H1 (cell line): ENCODE results near the gene AATK. TPM values are rescaled to one million over a fixed set of nuclear protein-coding genes. Genes with fewer than 3 reads are reported as not detected.

ENCODE experiments used
- CTCF ChIA-PET: fragments of 300-600 bp; sonication (Branson Sonifier 250); formaldehyde crosslinking; loops from one replicate; lab custom pipeline; 2021; ENCODE audit not compliant: partially characterized antibody; lab: Charles Lee
- POLR2A ChIA-PET: fragments of 300-600 bp; sonication (Branson Sonifier 250); formaldehyde crosslinking; loops from one replicate; lab custom pipeline; 2021; ENCODE audit warnings: inconsistent platforms; ENCODE audit not compliant: partially characterized antibody; lab: Charles Lee
- DNase-seq, 2 experiments: peaks; one replicate each; pipeline versions ENCODE4 v3.0.0 to v3.0.0-alpha.2; 2010 to 2022; ENCODE audit warnings: low spot score in 2 of 2, low read depth in 1 of 2, mixed read lengths in 1 of 2
- FAIRE-seq: peaks from 2 replicates; lab custom pipeline; 2011; peaks lifted over from hg19 to GRCh38; lab: Jason Lieb, UNC
- H2AFZ ChIP-seq: 2 replicates; pipeline ENCODE4 v1.8.1; 2012; ENCODE audit warnings: low read length, inconsistent platforms
- H2AK5ac ChIP-seq: 2 replicates; pipeline ENCODE4 v1.6.1; 2013; ENCODE audit warnings: low read depth, low read length
- H2BK120ac ChIP-seq: replicated peaks from 2 replicates; pipeline ENCODE3; 2013; ENCODE audit warnings: low read depth, low read length, inconsistent platforms
- H2BK12ac ChIP-seq: 2 replicates; pipeline ENCODE4 v1.6.1; 2013; ENCODE audit warnings: low read depth, low read length
- H2BK15ac ChIP-seq: 2 replicates; pipeline ENCODE4 v1.6.1; 2013; ENCODE audit warnings: low read length
- H2BK20ac ChIP-seq: 2 replicates; pipeline ENCODE4 v1.6.1; 2013; ENCODE audit warnings: low read length
- H2BK5ac ChIP-seq: 2 replicates; pipeline ENCODE4 v1.6.1; 2013; ENCODE audit warnings: low read depth, low read length
- H3K14ac ChIP-seq: 2 replicates; pipeline ENCODE4 v1.6.1; 2013; ENCODE audit warnings: inconsistent platforms; ENCODE audit not compliant: insufficient read length
- H3K18ac ChIP-seq: 2 replicates; pipeline ENCODE4 v1.6.1; 2013; ENCODE audit warnings: low read length; ENCODE audit errors: extremely low read depth
- H3K23ac ChIP-seq: 2 replicates; pipeline ENCODE4 v1.6.1; 2013; ENCODE audit warnings: inconsistent platforms; ENCODE audit not compliant: insufficient read length
- H3K23me2 ChIP-seq: 2 replicates; pipeline ENCODE4 v1.6.1; 2013; ENCODE audit warnings: low read depth, low read length
- H3K27ac ChIP-seq: 2 replicates; pipeline ENCODE4 v1.6.1; 2011; ENCODE audit warnings: low read depth, low read length, inconsistent platforms
- H3K27me3 ChIP-seq, 4 experiments: replicated peaks in 1 of 4; 1 replicate in 1 of 4; 2 replicates in 3 of 4; pipeline versions ENCODE4 v1.6.1 to v1.8.1; 2011 to 2013; ENCODE audit warnings: low read length in 3 of 4, mild to moderate bottlenecking in 3 of 4, inconsistent platforms in 2 of 4, mixed read lengths in 2 of 4, moderate library complexity in 1 of 4; ENCODE audit not compliant: control insufficient read depth in 3 of 4, insufficient read depth in 3 of 4; ENCODE audit errors: extremely low read depth in 1 of 4
- H3K36me3 ChIP-seq, 4 experiments: 2 replicates each; pipeline versions ENCODE4 v1.6.1 to v1.8.1; 2011 to 2013; ENCODE audit warnings: mild to moderate bottlenecking in 4 of 4, low read length in 3 of 4, moderate library complexity in 2 of 4, control low read depth in 1 of 4, inconsistent platforms in 1 of 4; ENCODE audit not compliant: insufficient read depth in 4 of 4, control insufficient read depth in 2 of 4
- H3K4ac ChIP-seq: replicated peaks from 2 replicates; pipeline ENCODE3; 2013; ENCODE audit warnings: low read length, low read depth, mixed read lengths, inconsistent platforms; ENCODE audit not compliant: insufficient read length
- H3K4me1 ChIP-seq, 4 experiments: replicated peaks in 1 of 4; 1 replicate in 1 of 4; 2 replicates in 3 of 4; pipeline versions ENCODE4 v1.6.1 to v1.8.1; 2011 to 2013; ENCODE audit warnings: low read length in 3 of 4, inconsistent platforms in 2 of 4, mixed read lengths in 1 of 4; ENCODE audit not compliant: insufficient read depth in 4 of 4, control insufficient read depth in 3 of 4
- H3K4me2 ChIP-seq, 2 experiments: 2 replicates each; pipeline versions ENCODE4 v1.6.1 to v1.8.1; 2011 to 2013; ENCODE audit warnings: low read depth in 2 of 2, low read length in 2 of 2, control low read depth in 1 of 2, inconsistent platforms in 1 of 2, mild to moderate bottlenecking in 1 of 2; ENCODE audit not compliant: insufficient read depth in 1 of 2
- H3K4me3 ChIP-seq, 4 experiments: fragments of 200-600, 300-600 bp in 1 of 4; sonication (generic), shearing (Covaris generic), sonication (Bioruptor Twin) in 1 of 4; 2 replicates each; pipeline versions ENCODE4 v1.5.1 to v1.8.1; 2011 to 2016; ENCODE audit warnings: low read length in 4 of 4, low read depth in 3 of 4, control low read depth in 2 of 4, inconsistent platforms in 2 of 4, mild to moderate bottlenecking in 2 of 4, mixed read lengths in 1 of 4, moderate library complexity in 1 of 4; ENCODE audit not compliant: insufficient read depth in 2 of 4; ENCODE audit errors: extremely low read depth in 1 of 4
- H3K56ac ChIP-seq: replicated peaks from 2 replicates; pipeline ENCODE3; 2013; ENCODE audit warnings: low read depth, mild to moderate bottlenecking, mixed read lengths, low read length, inconsistent platforms; ENCODE audit not compliant: insufficient read length
- H3K79me1 ChIP-seq: 2 replicates; pipeline ENCODE4 v1.6.1; 2013; ENCODE audit warnings: low read depth, low read length, control low read depth
- H3K79me2 ChIP-seq, 2 experiments: 2 replicates each; pipeline versions ENCODE4 v1.6.1 to v1.8.1; 2012 to 2013; ENCODE audit warnings: low read length in 2 of 2, mild to moderate bottlenecking in 2 of 2, inconsistent platforms in 1 of 2; ENCODE audit not compliant: insufficient read depth in 2 of 2, control insufficient read depth in 1 of 2
- H3K9ac ChIP-seq, 4 experiments: replicated peaks in 1 of 4; 1 replicate in 1 of 4; 2 replicates in 3 of 4; pipeline versions ENCODE4 v1.6.1 to v1.8.1; 2011 to 2013; ENCODE audit warnings: low read depth in 3 of 4, low read length in 3 of 4, control low read depth in 2 of 4, mild to moderate bottlenecking in 2 of 4, moderate library complexity in 2 of 4, inconsistent platforms in 1 of 4; ENCODE audit errors: extremely low read depth in 1 of 4
- H3K9me3 ChIP-seq, 2 experiments: 2 replicates each; pipeline versions ENCODE4 v1.6.1 to v1.8.1; 2012 to 2013; ENCODE audit warnings: mild to moderate bottlenecking in 2 of 2, moderate library complexity in 2 of 2, control low read depth in 1 of 2, inconsistent platforms in 1 of 2, low read depth in 1 of 2, low read length in 1 of 2, mixed read lengths in 1 of 2; ENCODE audit not compliant: insufficient read depth in 2 of 2
- H4K20me1 ChIP-seq, 2 experiments: replicated peaks in 1 of 2; 2 replicates each; pipeline versions ENCODE3 to v1.8.1; 2011 to 2013; ENCODE audit warnings: inconsistent platforms in 2 of 2, low read length in 2 of 2, mild to moderate bottlenecking in 1 of 2; ENCODE audit not compliant: insufficient read depth in 2 of 2, control insufficient read depth in 1 of 2
- H4K5ac ChIP-seq: 2 replicates; pipeline ENCODE4 v1.6.1; 2013; ENCODE audit warnings: low read length, low read depth, mixed read lengths, inconsistent platforms; ENCODE audit not compliant: insufficient read length
- H4K8ac ChIP-seq: 2 replicates; pipeline ENCODE4 v1.8.0; 2013; ENCODE audit warnings: mild to moderate bottlenecking, moderate library complexity, low read length, inconsistent platforms; ENCODE audit not compliant: insufficient read depth; ENCODE audit errors: extremely low read depth
- H4K91ac ChIP-seq: replicated peaks from 2 replicates; pipeline ENCODE3; 2013; ENCODE audit warnings: low read length, mixed read lengths, inconsistent platforms; ENCODE audit not compliant: insufficient read length
- CHD1 ChIP-seq: IDR thresholded peaks from 2 replicates; pipeline ENCODE4 v1.6.1; 2012; ENCODE audit warnings: low read depth, low read length, improper control_type of control experiment
- EP300 ChIP-seq, 2 experiments: IDR thresholded peaks; 1 replicate in 1 of 2; 2 replicates in 1 of 2; pipeline ENCODE4 v1.6.1; 2011 to 2012; ENCODE audit warnings: low read depth in 2 of 2, low read length in 2 of 2, mild to moderate bottlenecking in 2 of 2, borderline replicate concordance in 1 of 2, inconsistent platforms in 1 of 2, moderate library complexity in 1 of 2
- NRF1 ChIP-seq: IDR thresholded peaks from 2 replicates; pipeline ENCODE4 v1.6.1; 2011; ENCODE audit warnings: mild to moderate bottlenecking, low read depth, low read length, improper control_type of control experiment
- POLR2AphosphoS5 ChIP-seq: IDR thresholded peaks from 2 replicates; pipeline ENCODE4 v1.6.1; 2011; ENCODE audit warnings: low read depth, low read length
- WGBS, 2 experiments: shearing (Covaris generic) in 1 of 2; methylation state at CpG; one replicate each; pipeline versions ENCODE4 v1.1.6 to v1.1.7; 2013 to 2015; ENCODE audit warnings: low lambda C conversion rate in 2 of 2, mixed read lengths in 2 of 2, inconsistent platforms in 1 of 2, low coverage in 1 of 2, missing lambda C conversion rate in 1 of 2; ENCODE audit not compliant: insufficient replicate concordance in 2 of 2, insufficient coverage in 1 of 2, insufficient read length in 1 of 2; ENCODE audit errors: extremely low coverage in 1 of 2, missing lambda C conversion rate in 1 of 2; 5-methylcytosine and 5-hydroxymethylcytosine counted together
- polyA plus RNA-seq, 7 experiments: library from polyadenylated mRNA; depleted of rRNA in 3 of 7; stranded (reverse) in 5 of 7; unstranded in 2 of 7; fragments of >200 nt in 5 of 7; fragments of 200-250 nt in 2 of 7; gene quantifications; 1 replicate in 5 of 7; 2 replicates in 1 of 7; 4 replicates in 1 of 7; pipeline versions ENCODE4 v1.2.1 to v1.2.3, GENCODE V29; 2011 to 2013; ENCODE audit warnings: missing spikeins in 2 of 7, mixed read lengths in 2 of 7
- total RNA-seq: library from RNA; stranded (reverse); fragmentation: NEBNext Ultra II Directional; extraction: Animal tissue kit (Norgen Biotek cat#: 25700); gene quantifications from 2 replicates; pipeline ENCODE4 v1.2.1, GENCODE V29; 2021
- TF ChIP-seq, protein P1 (sequence below): IDR thresholded peaks from 2 replicates; pipeline ENCODE4 v1.6.1; 2012; ENCODE audit warnings: low read length, inconsistent platforms

Gene AATK
- total and polyA plus RNA-seq, 2 of the 8 experiments (the other 6 are each of a cell fraction or from before 2014, with no cell fraction given) = 1.7 to 3.5 TPM

DNA sequence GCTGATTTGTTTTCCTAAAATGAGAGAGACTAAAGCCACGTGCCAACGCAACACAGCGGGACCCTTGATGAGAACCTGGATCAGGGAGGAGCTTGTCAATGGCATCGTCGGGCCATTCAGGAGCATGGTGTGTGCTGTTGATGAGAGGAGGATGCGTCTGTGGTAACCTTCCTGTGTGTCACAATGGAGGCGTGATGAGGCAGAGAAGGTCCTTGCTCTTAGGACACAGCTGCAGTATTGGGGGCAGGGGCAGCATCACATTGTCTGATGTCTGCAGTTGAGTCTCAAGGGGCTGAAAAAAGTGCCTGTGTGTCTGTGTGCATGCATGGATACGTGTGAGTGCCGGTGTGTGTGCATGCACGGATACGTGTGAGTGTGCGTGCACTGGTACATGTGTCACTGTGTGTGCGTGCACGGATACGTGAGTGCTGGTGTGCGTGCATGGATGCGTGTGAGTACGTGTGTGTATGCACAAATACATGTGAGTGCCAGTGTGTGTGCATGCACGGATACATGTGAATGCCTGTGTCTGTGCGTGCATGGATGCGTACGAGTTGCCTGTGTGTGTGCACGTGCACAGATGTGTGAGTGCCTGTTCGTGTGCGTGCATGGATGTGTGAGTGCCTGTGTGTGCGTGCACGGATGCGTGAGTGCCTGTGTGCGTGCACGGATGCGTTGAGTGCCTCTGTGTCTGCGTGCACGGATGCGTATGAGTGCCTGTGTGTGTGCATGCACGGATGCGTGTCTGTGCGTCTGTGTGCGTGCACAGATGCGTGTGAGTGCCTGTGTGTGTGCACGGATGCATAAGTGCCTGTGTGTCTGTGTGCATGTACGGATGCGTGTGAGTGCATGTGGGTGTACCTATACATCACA lies 91.8 kb downstream of the AATK start:
- H3K27ac ChIP-seq = no peak overlapping the region
- H3K56ac ChIP-seq = no peak overlapping the region
- no peaks in the 10 kb centered on the region; a peak in 1 of 8 replicates for H3K36me3 ChIP-seq
- H3K9me3 ChIP-seq = no peaks in the 10 kb centered on the region
- no peak for DNase-seq
- peak overlapping the region; percentile 28; the same call in 1 of the 2 replicates for H2BK5ac ChIP-seq
- H3K27me3 ChIP-seq = no peaks in the 10 kb centered on the region
- H4K91ac ChIP-seq = peak overlapping the region; percentile 58
- H3K4me2 ChIP-seq = no peak overlapping the region
- FAIRE-seq = no peak
- H2BK20ac ChIP-seq = no peak overlapping the region
- no peak overlapping the region for H3K4me3 ChIP-seq
- H4K20me1 ChIP-seq = peaks cover 0 to 8% of the 10 kb centered on the region in 2 experiments
- 0 out of 7 replicates have a peak overlapping the region, but pooled peaks of 1 of the 4 experiments have one; percentile 2 for H3K9ac ChIP-seq
- H3K79me1 ChIP-seq = 0 out of 2 replicates have a peak, but pooled peaks cover 8% of the 10 kb centered on the region
- H3K18ac ChIP-seq = no peak overlapping the region
- 90% methylated on average over 42 of the region's 42 CpGs; no CpG with 5 or more reads in 1 of the 2 experiments for WGBS, 2 experiments
- H3K23ac ChIP-seq = no peak overlapping the region
- ChIA-PET CTCF (interaction anchor here (0.7 kb wide), 1 partner anchor 30 kb away, joined by 3 read pairs; no protein-coding TSS in a partner anchor), POLR2A (no interaction called here)
- H2BK15ac ChIP-seq = no peak overlapping the region
- no peak overlapping the region; the same call in 1 of the 2 replicates for H4K8ac ChIP-seq
- H2BK120ac ChIP-seq = no peak overlapping the region
- H2AFZ ChIP-seq = no peak overlapping the region
- H3K14ac ChIP-seq = no peak overlapping the region
- H3K4me1 ChIP-seq = peaks cover 0 to 10% (median 3%) of the 10 kb centered on the region in 4 experiments; a peak in 3 of 7 replicates
- peak overlapping the region; percentile 20; the same call in 1 of the 2 replicates for H2AK5ac ChIP-seq
- TF ChIP-seq EP300 (IDR thresholded peaks at IDR 0.05; ENCODE audit: borderline replicate concordance in 1 of 2, low read depth in 2 of 2, low read length in 2 of 2) (no peak), CHD1 (no peak), NRF1 (no peak), POLR2AphosphoS5 (no peak)
- TF ChIP-seq, protein P1, sequence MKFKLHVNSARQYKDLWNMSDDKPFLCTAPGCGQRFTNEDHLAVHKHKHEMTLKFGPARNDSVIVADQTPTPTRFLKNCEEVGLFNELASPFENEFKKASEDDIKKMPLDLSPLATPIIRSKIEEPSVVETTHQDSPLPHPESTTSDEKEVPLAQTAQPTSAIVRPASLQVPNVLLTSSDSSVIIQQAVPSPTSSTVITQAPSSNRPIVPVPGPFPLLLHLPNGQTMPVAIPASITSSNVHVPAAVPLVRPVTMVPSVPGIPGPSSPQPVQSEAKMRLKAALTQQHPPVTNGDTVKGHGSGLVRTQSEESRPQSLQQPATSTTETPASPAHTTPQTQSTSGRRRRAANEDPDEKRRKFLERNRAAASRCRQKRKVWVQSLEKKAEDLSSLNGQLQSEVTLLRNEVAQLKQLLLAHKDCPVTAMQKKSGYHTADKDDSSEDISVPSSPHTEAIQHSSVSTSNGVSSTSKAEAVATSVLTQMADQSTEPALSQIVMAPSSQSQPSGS = no peak
- H3K4ac ChIP-seq = peak overlapping the region; percentile 53
- no peaks in the 10 kb centered on the region for H3K79me2 ChIP-seq
- no peaks in the 10 kb centered on the region for H3K23me2 ChIP-seq
- no peak overlapping the region for H4K5ac ChIP-seq
- H2BK12ac ChIP-seq = no peak overlapping the region; the same call in 1 of the 2 replicates
